Peyer's patch (tissue), 4 donors: ENCODE measurements around the gene SCNN1B. TPM values are rescaled to one million over a fixed set of nuclear protein-coding genes. Genes with fewer than 3 reads are reported as not detected.

Source experiments
- DNase-seq, 3 donors: peaks; one replicate each; pipeline ENCODE4 v3.0.0-alpha.2; 2017 to 2019
- H3K27ac ChIP-seq, 4 donors: fragments of 200-600 bp; sonication (generic); one replicate each; pipeline ENCODE4 v1.5.1; 2016 to 2019
- H3K27me3 ChIP-seq, 2 donors: fragments of 200-600 bp; sonication (generic); one replicate each; pipeline ENCODE4 v1.5.1; 2019
- H3K36me3 ChIP-seq, 3 donors: fragments of 200-600 bp; sonication (generic); one replicate each; pipeline ENCODE4 v1.5.1; 2016 to 2019
- H3K4me1 ChIP-seq, 4 donors: fragments of 200-600 bp; sonication (generic); one replicate each; pipeline ENCODE4 v1.5.1; 2016 to 2019
- H3K4me3 ChIP-seq, 4 donors: fragments of 200-600 bp; sonication (generic); 1 replicate in 3 of 4; 2 replicates in 1 of 4; pipeline ENCODE4 v1.5.1; 2016 to 2019; ENCODE audit warnings: mild to moderate bottlenecking in 1 of 4
- H3K9me3 ChIP-seq, 4 donors: fragments of 200-600 bp; sonication (generic); one replicate each; pipeline ENCODE4 v1.5.1; 2016 to 2019; ENCODE audit warnings: mild to moderate bottlenecking in 1 of 4
- POLR2A ChIP-seq, 2 donors: fragments of 450-650 bp; IDR thresholded peaks; one replicate each; pipeline ENCODE4 v1.5.1; 2017; ENCODE audit warnings: antibody characterized with exemption in 2 of 2, mild to moderate bottlenecking in 2 of 2, moderate library complexity in 2 of 2
- total RNA-seq, 4 donors: library from RNA; depleted of rRNA; stranded (reverse); fragments of >200 nt; gene quantifications; one replicate each; pipeline ENCODE4 v1.1.0, GENCODE V29; 2016
- TF ChIP-seq, protein P1 (sequence below), 6 experiments: fragments of 450-650 bp in 4 of 6; fragments of 200-600 bp in 2 of 6; sonication (generic) in 1 of 6; IDR thresholded peaks; one replicate each; pipeline ENCODE4 v1.5.1; 2017 to 2019; ENCODE audit warnings: antibody characterized with exemption in 6 of 6, mild to moderate bottlenecking in 3 of 6, moderate library complexity in 1 of 6

Gene SCNN1B
- total RNA-seq, 4 donors from 2014 or later: 4.3 to 9.6 (median 6.6) TPM; not detected in 1

DNA sequence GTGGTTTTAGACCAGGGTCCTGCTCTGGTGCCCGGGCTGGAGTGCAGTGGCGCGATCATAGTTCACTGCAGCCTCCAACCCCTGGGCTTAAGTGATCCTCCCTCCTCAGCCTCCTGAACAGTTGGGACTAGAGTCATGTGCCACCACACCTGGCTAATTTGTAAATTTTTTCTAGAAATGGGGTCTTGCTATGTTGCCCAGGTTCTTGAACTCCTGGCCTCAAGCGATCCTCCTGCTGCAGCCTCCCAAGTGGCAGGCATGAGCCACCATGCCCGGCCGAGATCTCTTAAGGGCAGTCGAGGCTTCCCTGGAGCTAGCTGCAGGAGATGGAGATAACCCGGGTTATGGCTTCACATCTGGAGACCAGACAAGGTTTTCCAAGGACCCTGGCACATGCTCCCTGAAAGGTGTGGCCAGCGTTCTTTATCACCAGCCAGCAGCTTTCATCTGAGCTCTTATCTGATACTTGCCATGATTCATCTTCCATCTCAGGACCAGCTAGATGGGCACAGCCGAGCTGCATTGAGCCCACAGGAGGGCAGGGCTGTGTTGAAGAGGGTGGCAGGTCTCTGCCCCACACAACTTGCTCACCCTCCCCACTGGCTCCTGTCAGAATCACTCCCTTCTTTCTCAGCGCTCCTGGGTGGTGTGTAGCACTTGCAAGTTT, 28.6 kb downstream of the SCNN1B start:
- no peaks in the 10 kb centered on the region for H3K4me1 ChIP-seq
- no peak overlapping the region for H3K4me3 ChIP-seq
- TF ChIP-seq, protein P1, sequence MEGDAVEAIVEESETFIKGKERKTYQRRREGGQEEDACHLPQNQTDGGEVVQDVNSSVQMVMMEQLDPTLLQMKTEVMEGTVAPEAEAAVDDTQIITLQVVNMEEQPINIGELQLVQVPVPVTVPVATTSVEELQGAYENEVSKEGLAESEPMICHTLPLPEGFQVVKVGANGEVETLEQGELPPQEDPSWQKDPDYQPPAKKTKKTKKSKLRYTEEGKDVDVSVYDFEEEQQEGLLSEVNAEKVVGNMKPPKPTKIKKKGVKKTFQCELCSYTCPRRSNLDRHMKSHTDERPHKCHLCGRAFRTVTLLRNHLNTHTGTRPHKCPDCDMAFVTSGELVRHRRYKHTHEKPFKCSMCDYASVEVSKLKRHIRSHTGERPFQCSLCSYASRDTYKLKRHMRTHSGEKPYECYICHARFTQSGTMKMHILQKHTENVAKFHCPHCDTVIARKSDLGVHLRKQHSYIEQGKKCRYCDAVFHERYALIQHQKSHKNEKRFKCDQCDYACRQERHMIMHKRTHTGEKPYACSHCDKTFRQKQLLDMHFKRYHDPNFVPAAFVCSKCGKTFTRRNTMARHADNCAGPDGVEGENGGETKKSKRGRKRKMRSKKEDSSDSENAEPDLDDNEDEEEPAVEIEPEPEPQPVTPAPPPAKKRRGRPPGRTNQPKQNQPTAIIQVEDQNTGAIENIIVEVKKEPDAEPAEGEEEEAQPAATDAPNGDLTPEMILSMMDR (IDR thresholded peaks at IDR 0.05): no peak
- TF ChIP-seq POLR2A (IDR thresholded peaks at IDR 0.05): no peak
- H3K36me3 ChIP-seq: no peaks in the 10 kb centered on the region
- H3K27me3 ChIP-seq: no peaks in the 10 kb centered on the region
- peak in 2 of 3 donors; percentile 56 to 63 for DNase-seq
- H3K9me3 ChIP-seq: no peaks in the 10 kb centered on the region
- H3K27ac ChIP-seq: no peak overlapping the region

DNA sequence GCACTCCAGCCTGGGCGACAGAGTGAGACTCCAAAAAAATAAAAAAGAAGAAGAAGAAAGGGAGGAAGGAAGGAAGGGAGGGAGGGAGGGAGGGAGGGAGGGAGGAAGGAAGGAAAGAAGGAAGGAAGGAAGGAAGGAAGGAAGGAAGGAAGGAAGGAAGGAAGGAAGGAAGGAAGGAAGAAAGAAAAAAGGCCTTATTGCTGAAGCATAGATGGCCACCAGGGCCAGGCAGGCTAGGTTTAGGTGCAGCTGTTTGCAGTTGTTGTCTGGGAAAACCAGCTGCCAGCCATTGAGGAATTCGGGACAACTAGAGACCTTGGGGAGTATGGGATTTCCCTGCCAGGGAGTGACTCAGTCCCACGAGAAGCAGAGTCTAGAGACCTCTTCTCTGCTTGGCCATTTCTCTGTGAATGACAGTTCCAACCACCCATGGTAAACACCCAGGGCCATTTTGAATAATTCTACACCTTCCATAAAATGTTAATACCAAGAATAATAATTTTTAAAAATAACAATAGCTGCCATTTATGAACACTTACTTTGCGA, 31.0 kb downstream of the SCNN1B start:
- peaks cover 0 to 5% (median 0%) of the 10 kb centered on the region in 4 donors for H3K4me1 ChIP-seq
- no peaks in the 10 kb centered on the region for H3K9me3 ChIP-seq
- H3K36me3 ChIP-seq: no peaks in the 10 kb centered on the region
- no peaks in the 10 kb centered on the region for H3K27me3 ChIP-seq
- no peak overlapping the region for H3K4me3 ChIP-seq
- no peak for DNase-seq
- TF ChIP-seq POLR2A (IDR thresholded peaks at IDR 0.05): no peak
- TF ChIP-seq, protein P1 (IDR thresholded peaks at IDR 0.05): no peak
- H3K27ac ChIP-seq: no peak overlapping the region

DNA sequence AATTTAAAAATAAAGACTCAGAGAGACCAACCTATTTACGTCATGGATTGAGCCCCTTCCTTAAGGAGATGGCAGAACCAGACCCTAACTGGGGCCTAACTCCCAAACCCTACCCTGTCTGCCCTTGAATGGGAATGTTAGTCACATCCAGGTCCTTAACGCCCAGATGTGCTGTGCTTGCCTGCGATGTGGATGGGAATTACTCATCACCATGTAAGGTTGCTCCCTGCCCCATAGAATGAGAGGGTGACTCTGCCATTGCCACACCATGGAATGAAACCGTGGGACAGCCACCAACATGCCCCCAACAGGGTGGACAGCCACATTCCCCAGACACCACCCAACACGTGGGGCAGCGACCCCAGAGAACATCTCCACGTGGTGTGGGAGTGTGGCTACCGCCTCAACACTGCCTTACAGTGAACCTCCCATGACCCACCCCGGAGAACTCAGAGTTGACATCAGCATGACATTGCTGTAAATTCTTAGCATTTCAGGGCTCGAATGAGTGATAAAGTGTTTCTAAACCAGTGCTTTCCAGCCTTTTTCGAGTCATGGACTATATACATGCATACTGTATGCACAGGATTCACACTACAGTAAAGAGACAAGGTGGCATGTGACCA, 31.8 kb downstream of the SCNN1B start:
- H3K27ac ChIP-seq: peak overlapping the region in 1 of 4 donors; percentile 8
- no peaks in the 10 kb centered on the region for H3K9me3 ChIP-seq

DNA sequence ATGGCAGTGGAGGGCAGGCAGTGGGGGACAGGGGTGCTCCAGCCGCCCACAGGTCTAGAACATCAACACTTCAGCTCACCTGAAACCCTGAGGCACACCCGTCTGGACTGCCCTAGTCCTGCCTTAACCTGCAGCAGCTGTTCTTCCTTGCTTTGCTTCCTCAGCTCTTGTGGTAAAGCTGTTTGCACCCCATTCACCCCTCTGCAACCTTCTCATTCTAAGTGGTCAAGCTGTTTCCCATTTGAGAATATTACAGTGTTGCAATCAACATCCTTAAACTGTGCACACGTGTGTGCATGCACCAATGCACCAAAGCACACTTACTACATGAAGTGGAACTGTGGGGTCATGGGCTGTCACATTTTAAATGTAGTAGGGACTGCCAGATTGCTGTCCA, 32.4 kb downstream of the SCNN1B start:
- peaks cover 0 to 5% (median 0%) of the 10 kb centered on the region in 4 donors for H3K4me1 ChIP-seq
- no peaks in the 10 kb centered on the region for H3K27me3 ChIP-seq
- H3K4me3 ChIP-seq: no peak overlapping the region
- TF ChIP-seq, protein P1 (IDR thresholded peaks at IDR 0.05): no peak
- no peak for TF ChIP-seq POLR2A (IDR thresholded peaks at IDR 0.05)
- peak overlapping the region in 1 of 4 donors; percentile 8 for H3K27ac ChIP-seq
- no peaks in the 10 kb centered on the region for H3K9me3 ChIP-seq
- no peaks in the 10 kb centered on the region for H3K36me3 ChIP-seq
- peak in 2 of 3 donors; percentile 24 to 58 for DNase-seq

More for the DNA sequence above, 31.8 kb downstream of the SCNN1B start:
- DNase-seq: no peak
- TF ChIP-seq, protein P1 (IDR thresholded peaks at IDR 0.05): no peak
- TF ChIP-seq POLR2A (IDR thresholded peaks at IDR 0.05): no peak
- H3K36me3 ChIP-seq: no peaks in the 10 kb centered on the region
- no peak overlapping the region for H3K4me3 ChIP-seq
- no peaks in the 10 kb centered on the region for H3K27me3 ChIP-seq
- peaks cover 0 to 5% (median 0%) of the 10 kb centered on the region in 4 donors for H3K4me1 ChIP-seq

DNA sequence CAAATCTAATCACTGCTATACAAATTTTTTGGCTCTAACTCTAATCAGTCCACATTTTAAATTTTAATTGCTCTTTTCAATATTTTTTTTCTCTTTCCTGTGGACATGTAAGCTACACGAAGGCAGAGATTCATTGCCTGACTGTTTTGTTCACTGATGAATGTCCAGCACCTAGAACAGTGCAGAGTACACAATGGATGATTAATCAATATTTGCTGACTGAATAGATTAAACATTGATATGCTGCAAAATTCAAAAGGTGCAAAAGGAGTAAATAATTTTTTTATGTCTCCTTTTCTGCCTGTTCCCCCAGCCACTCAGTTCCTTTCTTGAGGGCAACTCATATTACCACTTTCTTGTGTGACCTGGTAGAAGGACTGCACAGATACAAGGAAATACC, 32.8 kb downstream of the SCNN1B start:
- no peak overlapping the region for H3K27ac ChIP-seq
- H3K9me3 ChIP-seq: no peaks in the 10 kb centered on the region
- no peak for TF ChIP-seq POLR2A (IDR thresholded peaks at IDR 0.05)
- TF ChIP-seq, protein P1 (IDR thresholded peaks at IDR 0.05): no peak
- no peak for DNase-seq
- H3K27me3 ChIP-seq: no peaks in the 10 kb centered on the region
- peaks cover 0 to 5% (median 0%) of the 10 kb centered on the region in 4 donors for H3K4me1 ChIP-seq
- no peak overlapping the region for H3K4me3 ChIP-seq
- no peaks in the 10 kb centered on the region for H3K36me3 ChIP-seq
